ENCODE results near the gene TPST2.

The TPST2 gene

GRCh38 chr22:26623984-26624383 is 34.1 kb upstream of the TPST2 start:
- Histone ChIP-seq H3K36me3 (ENCODE audit: insufficient read depth, low read length) (no peaks in the 10 kb centered on the region), H3K9me3 (ENCODE audit: low read depth, low read length) (no peaks in the 10 kb centered on the region), H3K9ac (ENCODE audit: insufficient read length) (no peak overlapping the region), H3K27ac (no peak overlapping the region), H3K4me3 (no peak overlapping the region)
- TF ChIP-seq POLR2AphosphoS5 (IDR thresholded peaks at IDR 0.05; ENCODE audit: borderline replicate concordance, low read depth, low read length), result no peak
- no peak for DNase-seq (ENCODE audit: low read depth, low spot score)

GRCh38 chr22:26621663-26622062 is 31.7 kb upstream of the TPST2 start, which contains the start of gene CRYBA4:
CRYBA4 (plus strand) TSS chr22:26621963; CDS start chr22:26622597, 634 bp downstream.
- Histone ChIP-seq H3K9ac (ENCODE audit: insufficient read length) (no peak within 1 kb of the TSS), H3K4me3 (no peak within 1 kb of the TSS), H3K36me3 (ENCODE audit: insufficient read depth, low read length) (no peaks in the 10 kb centered on the region), H3K27ac (no peak within 1 kb of the TSS), H3K9me3 (ENCODE audit: low read depth, low read length) (no peaks in the 10 kb centered on the region)
- DNase-seq (ENCODE audit: low read depth, low spot score), result no peak
- TF ChIP-seq EZH2 (IDR thresholded peaks at IDR 0.05), result no peak
- no peak for TF ChIP-seq POLR2AphosphoS5 (IDR thresholded peaks at IDR 0.05; ENCODE audit: borderline replicate concordance, low read depth, low read length)
- TF ChIP-seq FOXP2 (optimal IDR thresholded peaks at IDR 0.05; ENCODE audit: control extremely low read depth, extremely low read length, insufficient read depth), result no peak

GRCh38 chr22:26620197-26620596 is 30.3 kb upstream of the TPST2 start:
- Histone ChIP-seq H3K4me3 (no peak overlapping the region), H3K36me3 (ENCODE audit: insufficient read depth, low read length) (no peaks in the 10 kb centered on the region), H3K27ac (no peak overlapping the region), H3K9ac (ENCODE audit: insufficient read length) (no peak overlapping the region), H3K9me3 (ENCODE audit: low read depth, low read length) (no peaks in the 10 kb centered on the region)
- TF ChIP-seq FOXP2 (optimal IDR thresholded peaks at IDR 0.05; ENCODE audit: control extremely low read depth, extremely low read length, insufficient read depth) (no peak), EZH2 (IDR thresholded peaks at IDR 0.05) (no peak), POLR2AphosphoS5 (IDR thresholded peaks at IDR 0.05; ENCODE audit: borderline replicate concordance, low read depth, low read length) (no peak)
- DNase-seq (ENCODE audit: low read depth, low spot score), result no peak

GRCh38 chr22:26619510-26619909 is 29.6 kb upstream of the TPST2 start:
- Histone ChIP-seq H3K9ac (ENCODE audit: insufficient read length) (no peak overlapping the region), H3K4me3 (no peak overlapping the region), H3K27ac (no peak overlapping the region), H3K9me3 (ENCODE audit: low read depth, low read length) (no peaks in the 10 kb centered on the region), H3K36me3 (ENCODE audit: insufficient read depth, low read length) (no peaks in the 10 kb centered on the region)
- DNase-seq (ENCODE audit: low read depth, low spot score), result no peak
- TF ChIP-seq POLR2AphosphoS5 (IDR thresholded peaks at IDR 0.05; ENCODE audit: borderline replicate concordance, low read depth, low read length) (no peak), FOXP2 (optimal IDR thresholded peaks at IDR 0.05; ENCODE audit: control extremely low read depth, extremely low read length, insufficient read depth) (no peak), EZH2 (IDR thresholded peaks at IDR 0.05) (no peak)

GRCh38 chr22:26618455-26618854 is 28.5 kb upstream of the TPST2 start:
- no peak for DNase-seq (ENCODE audit: low read depth, low spot score)
- no peaks in the 10 kb centered on the region for H3K36me3 ChIP-seq (ENCODE audit: insufficient read depth, low read length)
- no peak overlapping the region for H3K9ac ChIP-seq (ENCODE audit: insufficient read length)
- H3K27ac ChIP-seq, result no peak overlapping the region
- no peaks in the 10 kb centered on the region for H3K9me3 ChIP-seq (ENCODE audit: low read depth, low read length)
- TF ChIP-seq EZH2 (IDR thresholded peaks at IDR 0.05) (no peak), POLR2AphosphoS5 (IDR thresholded peaks at IDR 0.05; ENCODE audit: borderline replicate concordance, low read depth, low read length) (no peak), FOXP2 (optimal IDR thresholded peaks at IDR 0.05; ENCODE audit: control extremely low read depth, extremely low read length, insufficient read depth) (no peak)
- no peak overlapping the region for H3K4me3 ChIP-seq

- Histone ChIP-seq H3K27ac (no peak within 1 kb of the TSS), H3K9me3 (ENCODE audit: low read depth, low read length) (no peaks in the 10 kb centered on the region), H3K4me3 (no peak within 1 kb of the TSS), H3K36me3 (ENCODE audit: insufficient read depth, low read length) (no peaks in the 10 kb centered on the region), H3K9ac (ENCODE audit: insufficient read length) (no peak within 1 kb of the TSS)
- TF ChIP-seq EZH2 (IDR thresholded peaks at IDR 0.05) (no peak), FOXP2 (optimal IDR thresholded peaks at IDR 0.05; ENCODE audit: control extremely low read depth, extremely low read length, insufficient read depth) (no peak), POLR2AphosphoS5 (IDR thresholded peaks at IDR 0.05; ENCODE audit: borderline replicate concordance, low read depth, low read length) (no peak)
- no peak for DNase-seq (ENCODE audit: low read depth, low spot score)
These were observed 27.6 kb upstream of the TPST2 start, which contains the start of gene CRYBB1 for GRCh38 chr22:26617271-26618199. CRYBB1 (minus strand) TSS chr22:26618027; CDS start chr22:26616319, 1,708 bp downstream.

- no peaks in the 10 kb centered on the region for H3K9me3 ChIP-seq (ENCODE audit: low read depth, low read length)
- DNase-seq (ENCODE audit: low read depth, low spot score), result no peak
- H3K36me3 ChIP-seq (ENCODE audit: insufficient read depth, low read length), result no peaks in the 10 kb centered on the region
- H3K27ac ChIP-seq, result no peak overlapping the region
- no peak overlapping the region for H3K4me3 ChIP-seq
- no peak overlapping the region for H3K9ac ChIP-seq (ENCODE audit: insufficient read length)
- no peak for TF ChIP-seq POLR2AphosphoS5 (IDR thresholded peaks at IDR 0.05; ENCODE audit: borderline replicate concordance, low read depth, low read length)
- no peak for TF ChIP-seq FOXP2 (optimal IDR thresholded peaks at IDR 0.05; ENCODE audit: control extremely low read depth, extremely low read length, insufficient read depth)
- no peak for TF ChIP-seq EZH2 (IDR thresholded peaks at IDR 0.05)
These were observed 26.7 kb upstream of the TPST2 start for GRCh38 chr22:26616650-26617049.

GRCh38 chr22:26615830-26616435 is 26.0 kb upstream of the TPST2 start:
- no peak for TF ChIP-seq EZH2 (IDR thresholded peaks at IDR 0.05)
- no peak for TF ChIP-seq FOXP2 (optimal IDR thresholded peaks at IDR 0.05; ENCODE audit: control extremely low read depth, extremely low read length, insufficient read depth)
- no peak for TF ChIP-seq POLR2AphosphoS5 (IDR thresholded peaks at IDR 0.05; ENCODE audit: borderline replicate concordance, low read depth, low read length)

More at GRCh38 chr22:26615830-26616435, 26.0 kb upstream of the TPST2 start:
- no peaks in the 10 kb centered on the region for H3K9me3 ChIP-seq (ENCODE audit: low read depth, low read length)
- no peak overlapping the region for H3K27ac ChIP-seq
- no peak for DNase-seq (ENCODE audit: low read depth, low spot score)
- H3K4me3 ChIP-seq, result no peak overlapping the region
- H3K36me3 ChIP-seq (ENCODE audit: insufficient read depth, low read length), result no peaks in the 10 kb centered on the region
- no peak overlapping the region for H3K9ac ChIP-seq (ENCODE audit: insufficient read length)
